HG03025 (cell line): ENCODE data around the gene MOCS2.

Experiments used
- ATAC-seq: cut with Tn5 transposase; IDR thresholded peaks from one replicate; pipeline ENCODE4 v1.9.1; 2021; ENCODE audit warnings: mild to moderate bottlenecking, moderate library complexity; ENCODE audit not compliant: unreplicated experiment, low FRiP score

The MOCS2 gene

DNA sequence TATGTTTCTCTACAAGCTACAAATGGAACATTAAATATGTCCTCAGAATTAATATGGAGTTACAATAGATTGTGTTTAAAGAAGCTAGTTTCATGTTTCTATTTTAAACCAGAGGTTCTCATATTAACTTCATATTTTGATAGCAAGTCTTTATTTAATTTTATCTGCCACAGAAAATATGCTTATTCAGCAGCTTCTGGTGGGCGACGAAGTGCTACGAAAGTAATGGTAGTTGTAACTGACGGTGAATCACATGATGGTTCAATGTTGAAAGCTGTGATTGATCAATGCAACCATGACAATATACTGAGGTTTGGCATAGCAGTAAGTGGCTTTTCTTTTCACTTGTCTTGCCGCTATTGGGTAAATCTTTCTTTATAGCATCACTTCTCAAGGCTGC lies 54.2 kb downstream of the MOCS2 start:
- ATAC-seq = no peak

DNA sequence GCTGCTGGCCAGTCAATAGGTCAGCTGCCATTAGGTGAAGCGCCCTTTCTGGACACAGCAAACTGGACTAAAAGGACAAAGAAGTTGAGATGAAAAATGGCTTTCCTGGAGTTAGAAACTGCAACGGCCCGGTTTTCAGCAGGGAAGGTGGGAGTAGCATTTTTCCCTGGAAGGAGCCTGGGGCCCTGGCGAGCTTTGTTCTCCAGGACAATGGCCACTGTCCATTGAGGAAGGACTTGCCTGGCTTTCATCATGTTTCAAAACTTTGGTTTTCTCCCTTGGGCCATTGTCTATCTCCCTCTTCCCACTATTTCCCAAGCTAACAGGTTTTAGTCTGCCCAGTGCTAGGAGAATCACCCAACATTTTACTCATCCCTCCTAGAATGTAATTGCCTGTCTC lies 56.2 kb downstream of the MOCS2 start:
- no peak for ATAC-seq

DNA sequence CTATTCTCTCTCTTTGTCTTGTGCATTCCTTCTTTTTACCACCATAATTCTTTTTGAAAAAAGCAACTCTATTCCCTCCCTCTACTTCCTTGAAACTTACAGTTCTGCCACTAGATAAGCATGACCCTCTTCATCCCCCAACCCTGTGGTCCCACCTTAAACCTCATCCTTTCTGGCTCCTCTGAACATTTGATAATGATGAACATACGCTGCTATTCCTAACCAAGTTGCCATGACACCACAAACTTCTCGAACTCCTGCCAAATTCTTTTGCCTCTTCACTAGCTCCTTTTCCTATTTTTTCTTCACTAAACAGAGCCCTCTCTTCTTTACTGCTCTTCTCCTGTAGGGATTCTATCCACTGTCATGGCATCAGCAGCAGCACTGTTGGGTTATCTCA lies 57.1 kb downstream of the MOCS2 start:
- no peak for ATAC-seq

DNA sequence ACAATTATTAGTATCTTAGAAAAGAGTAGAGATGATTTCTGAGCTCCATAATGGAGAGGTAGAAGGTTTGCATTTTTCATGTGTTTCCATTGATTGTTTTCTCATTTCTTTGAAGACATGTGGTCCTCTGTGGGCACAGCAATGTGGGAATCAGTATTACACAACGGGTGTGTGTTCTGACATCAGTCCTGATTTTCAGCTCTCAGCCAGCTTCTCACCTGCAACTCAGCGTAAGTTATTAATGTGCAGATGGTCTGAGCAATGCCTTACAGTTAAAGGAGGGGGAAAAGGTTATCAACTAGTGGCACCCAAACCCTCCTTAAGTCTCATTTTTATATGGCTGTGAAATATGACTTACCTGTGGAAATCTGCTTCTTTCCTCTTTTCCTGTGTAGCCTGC lies 61.3 kb downstream of the MOCS2 start:
- no peak for ATAC-seq
